Liver (tissue), 9 donors: ENCODE measurements around the gene KIF3C. TPM values are rescaled to one million over a fixed set of nuclear protein-coding genes. Genes with fewer than 3 reads are reported as not detected.

ENCODE experiments used
- DNase-seq: peaks from one replicate; pipeline ENCODE4 v3.0.0-alpha.2; 2017; ENCODE audit warnings: low spot score
- H3K27ac ChIP-seq, 2 donors: one replicate each; pipeline ENCODE4 v1.7.0; 2013; ENCODE audit warnings: inconsistent platforms in 2 of 2, low read length in 2 of 2, control low read depth in 1 of 2, low read depth in 1 of 2, mild to moderate bottlenecking in 1 of 2
- H3K27me3 ChIP-seq, 4 donors: one replicate each; pipeline versions ENCODE4 v1.6.1 to v1.7.0; 2013; ENCODE audit warnings: low read length in 3 of 4, inconsistent platforms in 1 of 4, mild to moderate bottlenecking in 1 of 4, moderate library complexity in 1 of 4; ENCODE audit not compliant: control insufficient read depth in 4 of 4, insufficient read depth in 4 of 4
- H3K36me3 ChIP-seq, 4 donors: one replicate each; pipeline versions ENCODE4 v1.6.1 to v1.7.0; 2013; ENCODE audit warnings: low read length in 3 of 4, mild to moderate bottlenecking in 3 of 4, low read depth in 1 of 4, moderate library complexity in 1 of 4; ENCODE audit not compliant: control insufficient read depth in 4 of 4, insufficient read depth in 3 of 4
- H3K4me1 ChIP-seq, 4 donors: one replicate each; pipeline versions ENCODE4 v1.6.1 to v1.7.0; 2013; ENCODE audit warnings: low read length in 3 of 4, mild to moderate bottlenecking in 3 of 4, moderate library complexity in 1 of 4; ENCODE audit not compliant: control insufficient read depth in 4 of 4, insufficient read depth in 4 of 4
- H3K4me3 ChIP-seq, 3 donors: one replicate each; pipeline versions ENCODE4 v1.6.1 to v1.7.0; 2013; ENCODE audit warnings: low read length in 3 of 3, control low read depth in 1 of 3, low read depth in 1 of 3, mild to moderate bottlenecking in 1 of 3
- H3K9ac ChIP-seq, 2 donors: one replicate each; pipeline ENCODE4 v1.7.0; 2013; ENCODE audit warnings: low read length in 2 of 2, mild to moderate bottlenecking in 2 of 2, moderate library complexity in 2 of 2, control low read depth in 1 of 2, low read depth in 1 of 2
- H3K9me3 ChIP-seq, 4 donors: one replicate each; pipeline versions ENCODE4 v1.6.1 to v1.7.0; 2013; ENCODE audit warnings: low read length in 3 of 4; ENCODE audit not compliant: control insufficient read depth in 4 of 4
- ATF3 ChIP-seq: IDR thresholded peaks from 2 replicates; pipeline ENCODE4 v1.6.1; 2016; ENCODE audit warnings: antibody characterized with exemption
- CTCF ChIP-seq: fragments of 150-350 bp; IDR thresholded peaks from 2 replicates; pipeline ENCODE4 v1.5.1; 2017; ENCODE audit warnings: improper control_type of control experiment, low read depth, low read length; ENCODE audit not compliant: missing input control
- EGR1 ChIP-seq, 2 donors: IDR thresholded peaks; 2 replicates each; pipeline ENCODE4 v1.6.1; 2016 to 2018; ENCODE audit warnings: antibody characterized with exemption in 2 of 2, low read depth in 2 of 2
- FOXA1 ChIP-seq: IDR thresholded peaks from 2 replicates; pipeline ENCODE4 v1.6.1; 2016; ENCODE audit warnings: antibody characterized with exemption
- FOXA2 ChIP-seq: IDR thresholded peaks from 2 replicates; pipeline ENCODE4 v1.6.1; 2016; ENCODE audit warnings: antibody characterized with exemption
- GABPA ChIP-seq, 2 donors: IDR thresholded peaks in 1 of 2; conservative IDR thresholded peaks in 1 of 2; 2 replicates each; pipeline ENCODE4 v1.6.1; 2016; ENCODE audit warnings: antibody characterized with exemption in 2 of 2, mild to moderate bottlenecking in 1 of 2, moderate library complexity in 1 of 2
- HNF4A ChIP-seq, 2 donors: conservative IDR thresholded peaks; 2 replicates each; pipeline ENCODE4 v1.6.1; 2016; ENCODE audit warnings: antibody characterized with exemption in 2 of 2, mild to moderate bottlenecking in 2 of 2
- HNF4G ChIP-seq: IDR thresholded peaks from 2 replicates; pipeline ENCODE4 v1.6.1; 2016; ENCODE audit warnings: antibody characterized with exemption
- JUND ChIP-seq, 2 donors: IDR thresholded peaks; 2 replicates each; pipeline ENCODE4 v1.6.1; 2016; ENCODE audit warnings: antibody characterized with exemption in 2 of 2
- MAX ChIP-seq: IDR thresholded peaks from 2 replicates; pipeline ENCODE4 v1.6.1; 2016; ENCODE audit warnings: antibody characterized with exemption
- NR2F2 ChIP-seq: IDR thresholded peaks from 2 replicates; pipeline ENCODE4 v1.6.1; 2016; ENCODE audit warnings: antibody characterized with exemption
- RAD21 ChIP-seq, 2 donors: IDR thresholded peaks; 2 replicates each; pipeline ENCODE4 v1.6.1; 2016; ENCODE audit warnings: antibody characterized with exemption in 2 of 2, mild to moderate bottlenecking in 2 of 2
- REST ChIP-seq: IDR thresholded peaks from 2 replicates; pipeline ENCODE4 v1.6.1; 2016; ENCODE audit warnings: antibody characterized with exemption, mild to moderate bottlenecking
- RXRA ChIP-seq, 2 donors: IDR thresholded peaks; 2 replicates each; pipeline ENCODE4 v1.6.1; 2017 to 2018; ENCODE audit warnings: antibody characterized with exemption in 2 of 2, mild to moderate bottlenecking in 1 of 2
- SP1 ChIP-seq: IDR thresholded peaks from 2 replicates; pipeline ENCODE4 v1.6.1; 2018; ENCODE audit warnings: antibody characterized with exemption, mild to moderate bottlenecking
- TAF1 ChIP-seq: conservative IDR thresholded peaks from 2 replicates; pipeline ENCODE4 v1.6.1; 2016; ENCODE audit warnings: antibody characterized with exemption, mild to moderate bottlenecking
- YY1 ChIP-seq: IDR thresholded peaks from 2 replicates; pipeline ENCODE4 v1.6.1; 2016; ENCODE audit warnings: antibody characterized with exemption, mild to moderate bottlenecking
- ZBTB33 ChIP-seq: IDR thresholded peaks from 2 replicates; pipeline ENCODE4 v1.6.1; 2016; ENCODE audit warnings: antibody characterized with exemption
- WGBS: extraction: QIAGEN DNeasy Blood & Tissue Kit; methylation state at CpG from one replicate; pipeline ENCODE4 v1.1.7; 2013; 5-methylcytosine and 5-hydroxymethylcytosine counted together
- polyA plus RNA-seq, 2 donors: library from polyadenylated mRNA; stranded (reverse) in 1 of 2; unstranded in 1 of 2; fragments of 200-250 nt in 1 of 2; fragments of >200 nt in 1 of 2; fragmentation: Nextera tagmentation in 1 of 2; extraction: Ambion mirVana in 1 of 2; gene quantifications; one replicate each; pipeline versions ENCODE4 v1.2.1 to v1.2.3, GENCODE V29; 2013 to 2015
- total RNA-seq, 2 donors: library from RNA; depleted of rRNA; stranded (reverse); fragments of >200 nt; gene quantifications; one replicate each; pipeline ENCODE4 v1.2.3, GENCODE V29; 2014
- donor health status: healthy.
- donor health status: healthy.
- donor health status: healthy.
- donor health status: healthy.
- donor health status: healthy.

KIF3C gene
- total and polyA plus RNA-seq, 4 donors = 0.26 to 0.93 (median 0.67) TPM

DNA sequence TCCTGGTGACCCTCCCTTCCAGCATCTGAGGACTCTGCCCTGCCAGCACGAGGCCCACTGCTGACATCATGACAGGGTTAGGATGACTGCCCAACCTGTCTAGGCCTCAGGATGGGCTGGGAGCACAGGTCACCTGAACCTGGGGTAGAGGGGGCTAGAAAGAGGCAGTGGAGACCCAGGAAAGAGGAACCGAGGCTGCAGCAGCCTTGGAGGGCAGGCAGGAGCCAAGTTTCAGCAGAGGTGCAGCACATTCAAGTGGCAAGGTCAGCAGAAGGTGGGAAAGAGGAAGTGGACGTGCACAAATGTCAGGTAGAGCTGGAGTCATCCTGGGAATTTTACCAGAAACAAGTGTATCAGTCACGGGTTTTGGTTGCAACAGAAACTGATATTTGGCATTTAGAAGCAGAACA is 37.9 kb upstream of the KIF3C start:
- DNase-seq = no peak
- Histone ChIP-seq H3K4me1 (peaks cover 0 to 10% (median 5%) of the 10 kb centered on the region in 4 donors), H3K27ac (no peak overlapping the region), H3K27me3 (no peaks in the 10 kb centered on the region), H3K4me3 (no peak overlapping the region), H3K36me3 (no peaks in the 10 kb centered on the region), H3K9ac (no peak overlapping the region), H3K9me3 (no peaks in the 10 kb centered on the region)
- no peak for TF ChIP-seq JUND (IDR thresholded peaks at IDR 0.05)
- TF ChIP-seq FOXA1 = no peak
- TF ChIP-seq NR2F2 = no peak
- no peak for TF ChIP-seq MAX
- no peak for TF ChIP-seq HNF4G
- TF ChIP-seq SP1 = no peak
- TF ChIP-seq HNF4A (conservative IDR thresholded peaks at IDR 0.05) = no peak
- no peak for TF ChIP-seq EGR1 (IDR thresholded peaks at IDR 0.05; ENCODE audit: low read depth in 2 of 2)
- no peak for TF ChIP-seq RXRA (IDR thresholded peaks at IDR 0.05)
- no peak for TF ChIP-seq RAD21 (IDR thresholded peaks at IDR 0.05)
- no peak for TF ChIP-seq ZBTB33
- TF ChIP-seq YY1 = no peak
- TF ChIP-seq GABPA (IDR thresholded peaks at IDR 0.05 in 1 of 2, conservative IDR thresholded peaks at IDR 0.05 in 1 of 2) = no peak
- TF ChIP-seq TAF1 = no peak
- no peak for TF ChIP-seq CTCF
- TF ChIP-seq REST = no peak
- TF ChIP-seq ATF3 = no peak
- no peak for TF ChIP-seq FOXA2
- WGBS = 78% methylated on average over 4 of the region's 4 CpGs
